Activated CD8-positive, alpha-beta memory T cell treated with anti-CD3 and anti-CD28 coated beads, Interleukin-2, amount 50 U/mL, for 24 hours (primary cell): Measurements from ENCODE around the gene IRX2.

ENCODE experiments used
- DNase-seq: peaks from one replicate; pipeline ENCODE4 v3.0.0-alpha.2; 2020; ENCODE audit errors: extremely low read depth

Gene IRX2

GRCh38 chr5:2756211-2757152 lies 5.0 kb upstream of the IRX2 start:
- DNase-seq = no peak

GRCh38 chr5:2755681-2756171 lies 4.2 kb upstream of the IRX2 start:
- no peak for DNase-seq

- no peak for DNase-seq
Observed at GRCh38 chr5:2755076-2755680, 3.7 kb upstream of the IRX2 start.

- DNase-seq = no peak
Observed at GRCh38 chr5:2754581-2755075, 3.2 kb upstream of the IRX2 start.

- DNase-seq = no peak
Observed at GRCh38 chr5:2753452-2754420, 2.3 kb upstream of the IRX2 start.

GRCh38 chr5:2752821-2753439 lies 1.5 kb upstream of the IRX2 start:
- no peak for DNase-seq

GRCh38 chr5:2752059-2752820 lies 763 bp upstream of the IRX2 start:
- DNase-seq = no peak

- no peak for DNase-seq
Observed at GRCh38 chr5:2750758-2751464, 566 bp downstream of the IRX2 start.

GRCh38 chr5:2750026-2750757 lies 1.3 kb downstream of the IRX2 start:
- no peak for DNase-seq

GRCh38 chr5:2749514-2750025 lies 1.9 kb downstream of the IRX2 start:
- DNase-seq = no peak

- no peak for DNase-seq
Observed at GRCh38 chr5:2748861-2749513, 2.5 kb downstream of the IRX2 start.

- DNase-seq = no peak
Observed at GRCh38 chr5:2748179-2748860, 3.2 kb downstream of the IRX2 start.

- no peak for DNase-seq
Observed at GRCh38 chr5:2747363-2748162, 3.9 kb downstream of the IRX2 start.

GRCh38 chr5:2746561-2747032 lies 4.9 kb downstream of the IRX2 start:
- no peak for DNase-seq

GRCh38 chr5:2744485-2744884 lies 7.0 kb downstream of the IRX2 start:
- no peak for DNase-seq

GRCh38 chr5:2742921-2743679 lies 8.4 kb downstream of the IRX2 start:
- no peak for DNase-seq
